Astrocyte (in vitro differentiated cells and primary cell): ENCODE measurements around the gene PER1.
"Not testable (repeated sequence)": the region's sequence is repeated elsewhere in the genome, so short reads cannot be mapped to it uniquely, and the experiment has no call there.

Experiments used
- EZH2 ChIP-seq: IDR thresholded peaks from 2 replicates; pipeline ENCODE4 v1.6.1; 2012; ENCODE audit warnings: mild to moderate bottlenecking, low read length, inconsistent platforms; ENCODE audit not compliant: insufficient read depth
- TF ChIP-seq, protein P1 (sequence below): IDR thresholded peaks from 2 replicates; pipeline ENCODE4 v1.5.1; 2011; ENCODE audit warnings: low read depth, mild to moderate bottlenecking, inconsistent platforms, low read length, moderate library complexity; ENCODE audit not compliant: insufficient read depth

DNA sequence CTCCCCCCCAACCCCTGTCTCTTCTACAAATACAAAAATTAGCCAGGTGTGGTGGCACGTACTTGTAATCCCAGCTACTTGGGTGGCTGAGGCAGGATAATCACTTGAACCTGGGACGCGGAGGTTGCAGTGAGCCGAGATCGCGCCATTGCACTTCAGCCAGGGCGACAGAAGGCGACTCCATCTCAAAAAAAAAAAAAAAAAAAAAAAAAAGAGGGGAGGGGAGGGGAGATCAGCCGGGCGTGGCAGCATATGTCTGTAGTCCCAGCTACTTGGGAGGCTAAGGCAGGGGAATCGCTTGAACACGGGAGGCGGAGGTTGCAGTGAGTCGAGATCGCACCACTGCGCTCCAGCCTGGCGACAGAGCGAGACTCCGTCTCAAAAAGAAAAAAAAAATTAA is 18.0 kb upstream of the PER1 start:
- TF ChIP-seq, protein P1, sequence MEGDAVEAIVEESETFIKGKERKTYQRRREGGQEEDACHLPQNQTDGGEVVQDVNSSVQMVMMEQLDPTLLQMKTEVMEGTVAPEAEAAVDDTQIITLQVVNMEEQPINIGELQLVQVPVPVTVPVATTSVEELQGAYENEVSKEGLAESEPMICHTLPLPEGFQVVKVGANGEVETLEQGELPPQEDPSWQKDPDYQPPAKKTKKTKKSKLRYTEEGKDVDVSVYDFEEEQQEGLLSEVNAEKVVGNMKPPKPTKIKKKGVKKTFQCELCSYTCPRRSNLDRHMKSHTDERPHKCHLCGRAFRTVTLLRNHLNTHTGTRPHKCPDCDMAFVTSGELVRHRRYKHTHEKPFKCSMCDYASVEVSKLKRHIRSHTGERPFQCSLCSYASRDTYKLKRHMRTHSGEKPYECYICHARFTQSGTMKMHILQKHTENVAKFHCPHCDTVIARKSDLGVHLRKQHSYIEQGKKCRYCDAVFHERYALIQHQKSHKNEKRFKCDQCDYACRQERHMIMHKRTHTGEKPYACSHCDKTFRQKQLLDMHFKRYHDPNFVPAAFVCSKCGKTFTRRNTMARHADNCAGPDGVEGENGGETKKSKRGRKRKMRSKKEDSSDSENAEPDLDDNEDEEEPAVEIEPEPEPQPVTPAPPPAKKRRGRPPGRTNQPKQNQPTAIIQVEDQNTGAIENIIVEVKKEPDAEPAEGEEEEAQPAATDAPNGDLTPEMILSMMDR, result not testable (repeated sequence)
- TF ChIP-seq EZH2, result not testable (repeated sequence)
